Upper lobe of left lung (tissue), 4 donors: ENCODE data around the gene TMEM129.

ENCODE experiments used
- CTCF ChIP-seq, 6 experiments: fragments of 450-650 bp in 4 of 6; fragments of 200-600 bp in 2 of 6; sonication (generic) in 2 of 6; IDR thresholded peaks; one replicate each; pipeline ENCODE4 v1.5.1; 2016 to 2019; ENCODE audit warnings: antibody characterized with exemption in 6 of 6
- EP300 ChIP-seq, 4 donors: sonication (generic); formaldehyde crosslinking; IDR thresholded peaks; one replicate each; pipeline ENCODE4 v1.5.1; 2017; ENCODE audit warnings: antibody characterized with exemption in 4 of 4, control low read depth in 2 of 4
- POLR2A ChIP-seq, 4 donors: fragments of 450-650 bp; IDR thresholded peaks; one replicate each; pipeline ENCODE4 v1.5.1; 2016 to 2017; ENCODE audit warnings: antibody characterized with exemption in 4 of 4, mild to moderate bottlenecking in 2 of 4
- POLR2AphosphoS5 ChIP-seq, 2 donors: sonication (generic); formaldehyde crosslinking; IDR thresholded peaks; one replicate each; pipeline ENCODE4 v1.5.1; 2017; ENCODE audit warnings: antibody characterized with exemption in 2 of 2

GRCh38 chr4:1683736-1684505, 37.2 kb downstream of the TMEM129 start, which contains the start of gene FAM53A:
- TF ChIP-seq CTCF (IDR thresholded peaks at IDR 0.05) (peak in 4 of 6 experiments; percentile 25 to 51 (median 36)), POLR2AphosphoS5 (IDR thresholded peaks at IDR 0.05) (no peak), POLR2A (IDR thresholded peaks at IDR 0.05) (peak in 1 of 4 donors; percentile 52), EP300 (IDR thresholded peaks at IDR 0.05) (no peak)
